IMR-90 (cell line): Measurements from ENCODE around the gene SLC17A5.

Source experiments
- CEBPB ChIP-seq: IDR thresholded peaks from 2 replicates; pipeline ENCODE4 v1.6.1; 2012; ENCODE audit warnings: low read depth, low read length, improper control_type of control experiment
- CHD1 ChIP-seq: IDR thresholded peaks from 2 replicates; pipeline ENCODE4 v1.6.1; 2012; ENCODE audit warnings: low read depth, low read length, improper control_type of control experiment
- CTCF ChIP-seq: conservative IDR thresholded peaks from 2 replicates; pipeline ENCODE4 v1.5.1; 2012; ENCODE audit warnings: mild to moderate bottlenecking, low read depth, low read length, improper control_type of control experiment
- MAZ ChIP-seq: IDR thresholded peaks from 2 replicates; pipeline ENCODE4 v1.6.1; 2012; ENCODE audit warnings: low read depth, mild to moderate bottlenecking, low read length, improper control_type of control experiment, moderate library complexity, borderline replicate concordance
- POLR2A ChIP-seq: IDR thresholded peaks from 2 replicates; pipeline ENCODE4 v1.6.1; 2012; ENCODE audit warnings: mild to moderate bottlenecking, low read depth, low read length
- RCOR1 ChIP-seq: IDR thresholded peaks from 2 replicates; pipeline ENCODE4 v1.6.1; 2012; ENCODE audit warnings: mild to moderate bottlenecking, low read length, improper control_type of control experiment; ENCODE audit not compliant: insufficient replicate concordance
- RFX5 ChIP-seq: IDR thresholded peaks from 2 replicates; pipeline ENCODE4 v1.8.0; 2012; ENCODE audit warnings: low read depth, mild to moderate bottlenecking, low read length, moderate library complexity
- SMC3 ChIP-seq: fragments of 150-350 bp; IDR thresholded peaks from 2 replicates; pipeline ENCODE4 v1.6.1; 2016; ENCODE audit warnings: low read depth, mild to moderate bottlenecking, antibody characterized with exemption, low read length, moderate library complexity
- USF2 ChIP-seq: fragments of 150-350 bp; IDR thresholded peaks from 2 replicates; pipeline ENCODE4 v1.6.1; 2017; ENCODE audit warnings: mild to moderate bottlenecking, antibody characterized with exemption, low read length, low read depth

- peak; percentile 27; the same call in 1 of the 2 replicates for TF ChIP-seq CEBPB
- no peak for TF ChIP-seq CTCF
- TF ChIP-seq SMC3 = no peak
- no peak for TF ChIP-seq RCOR1
- no peak for TF ChIP-seq MAZ
- no peak for TF ChIP-seq USF2
- no peak for TF ChIP-seq POLR2A
- no peak for TF ChIP-seq CHD1
- no peak for TF ChIP-seq RFX5
Measured at GRCh38 chr6:73671911-73672685, 18.3 kb upstream of the SLC17A5 start.
